BJ (cell line): Measurements from ENCODE around the gene CTNNBL1. TPM values are rescaled to one million over a fixed set of nuclear protein-coding genes. Genes with fewer than 3 reads are reported as not detected.

Experiments
- CTCF ChIA-PET: fragments of 350-600 bp; formaldehyde crosslinking; extraction: SDS; loops from one replicate; lab custom pipeline; 2021; ENCODE audit warnings: antibody characterized with exemption, inconsistent platforms; lab: Yijun Ruan, JAX
- POLR2A ChIA-PET: fragments of 300-600 bp; sonication (Branson Sonifier 250); formaldehyde crosslinking; extraction: SDS; loops from one replicate; lab custom pipeline; 2021; ENCODE audit warnings: antibody characterized with exemption; lab: Charles Lee
- DNase-seq: peaks from one replicate; pipeline ENCODE4 v3.0.0-alpha.2; 2011; ENCODE audit warnings: low read depth
- H3K27me3 ChIP-seq: 2 replicates; pipeline ENCODE4 v1.6.0; 2011; ENCODE audit warnings: low read length; ENCODE audit not compliant: control insufficient read depth, insufficient read depth
- H3K36me3 ChIP-seq: 2 replicates; pipeline ENCODE4 v1.5.1; 2011; ENCODE audit warnings: low read length; ENCODE audit not compliant: control insufficient read depth, insufficient read depth
- H3K4me3 ChIP-seq: 2 replicates; pipeline ENCODE4 v1.5.1; 2011; ENCODE audit warnings: low read depth, mild to moderate bottlenecking, control low read depth, low read length
- CTCF ChIP-seq: IDR thresholded peaks from 2 replicates; pipeline ENCODE4 v1.5.1; 2011; ENCODE audit warnings: low read depth, mild to moderate bottlenecking, control low read depth, inconsistent platforms, low read length, moderate library complexity; ENCODE audit not compliant: insufficient read depth
- polyA plus RNA-seq: library from polyadenylated mRNA; depleted of rRNA; stranded (reverse); fragments of >200 nt; gene quantifications from 2 replicates; pipeline ENCODE4 v1.2.3, GENCODE V29; 2011

CTNNBL1 gene
- polyA plus RNA-seq, 1 experiment = 38.4 TPM

- TF ChIP-seq CTCF = no peak
- peaks cover 19% of the 10 kb centered on the region for H3K27me3 ChIP-seq
- POLR2A ChIA-PET = no interaction called here
- no peak for DNase-seq
- H3K36me3 ChIP-seq = no peaks in the 10 kb centered on the region
- CTCF ChIA-PET = interaction anchor here (0.5 kb wide), 1 partner anchor 643 kb away, joined by 3 read pairs; no protein-coding TSS in a partner anchor
- H3K4me3 ChIP-seq = no peak overlapping the region
Measured at GRCh38 chr20:37898233-37899104, 204.6 kb downstream of the CTNNBL1 start.

GRCh38 chr20:37899105-37900045, 205.5 kb downstream of the CTNNBL1 start:
- TF ChIP-seq CTCF = no peak
- ChIA-PET CTCF (interaction anchor here (0.5 kb wide), 1 partner anchor 644 kb away, joined by 3 read pairs; no protein-coding TSS in a partner anchor), POLR2A (no interaction called here)
- Histone ChIP-seq H3K36me3 (no peaks in the 10 kb centered on the region), H3K27me3 (peaks cover 27% of the 10 kb centered on the region), H3K4me3 (no peak overlapping the region)
- DNase-seq = no peak

GRCh38 chr20:37901240-37901639, 207.4 kb downstream of the CTNNBL1 start:
- CTCF ChIA-PET = interaction anchor here (1.5 kb wide), 2 partner anchors 91 to 138 kb away, joined by 3 read pairs; no protein-coding TSS in a partner anchor
- Histone ChIP-seq H3K36me3 (no peaks in the 10 kb centered on the region), H3K27me3 (peaks cover 32% of the 10 kb centered on the region), H3K4me3 (no peak overlapping the region)
- no peak for DNase-seq
- no peak for TF ChIP-seq CTCF
- POLR2A ChIA-PET = no interaction called here

DNA sequence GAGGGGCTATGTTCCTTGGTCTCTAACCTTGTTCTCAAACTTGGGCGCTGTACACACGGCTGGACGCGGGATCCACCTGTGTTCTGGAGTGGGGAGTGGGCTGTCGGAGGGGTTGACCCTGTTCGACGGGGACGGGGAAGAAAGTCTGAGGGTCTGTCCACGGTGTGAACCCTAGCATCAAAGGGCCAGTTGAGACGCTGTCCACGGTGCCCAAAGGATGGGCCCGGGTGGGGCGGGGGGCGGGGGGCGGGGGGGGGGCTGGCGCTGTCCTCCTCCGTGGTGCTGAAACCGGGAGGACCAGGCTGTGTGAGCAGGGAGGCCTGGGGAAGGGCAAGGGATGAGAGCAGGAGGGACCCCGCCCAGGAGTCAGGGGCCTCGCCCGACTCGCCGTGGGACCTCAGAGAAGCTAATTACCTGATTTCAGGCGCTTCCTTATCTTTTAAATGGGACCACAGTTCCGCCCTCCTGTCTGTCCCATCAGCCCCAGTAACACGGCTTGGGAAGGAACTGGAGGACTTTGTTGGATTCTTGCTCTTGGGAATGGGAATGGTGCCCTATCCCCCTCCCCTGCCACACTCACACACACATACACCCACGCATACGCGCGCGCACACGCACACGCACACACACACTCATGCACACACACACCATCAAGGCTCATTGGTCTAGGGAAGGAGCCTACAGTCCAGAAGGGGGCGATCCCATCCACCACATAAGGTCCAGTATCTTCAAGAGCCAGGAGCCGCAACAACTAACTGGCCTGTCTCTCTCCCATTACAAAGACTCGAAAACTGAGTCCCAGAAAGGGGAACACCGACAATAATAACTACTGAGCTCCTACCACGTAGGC, 208.0 kb downstream of the CTNNBL1 start:
- ChIA-PET CTCF (interaction anchor here (0.8 to 1.5 kb wide), 4 partner anchors 9 to 319 kb away, joined by 3 read pairs; no protein-coding TSS in a partner anchor), POLR2A (no interaction called here)
- H3K27me3 ChIP-seq = peaks cover 32% of the 10 kb centered on the region
- DNase-seq = no peak
- H3K36me3 ChIP-seq = no peaks in the 10 kb centered on the region
- no peak overlapping the region for H3K4me3 ChIP-seq
- TF ChIP-seq CTCF = peak; percentile 43; the same call in 1 of the 2 replicates
